Glutamatergic neuron (in vitro differentiated cells): ENCODE measurements around the gene CBX6. TPM values are rescaled to one million over a fixed set of nuclear protein-coding genes. Genes with fewer than 3 reads are reported as not detected.
"Not testable (repeated sequence)": the region's sequence is repeated elsewhere in the genome, so short reads cannot be mapped to it uniquely, and the experiment has no call there.

Experiments
- DNase-seq: peaks from one replicate; pipeline ENCODE4 v3.0.0; 2022
- H3K27ac Mint-ChIP-seq: one replicate; pipeline ENCODE4 v1.8.0; 2020; ENCODE audit warnings: mild to moderate bottlenecking, mixed read lengths, inconsistent platforms; ENCODE audit not compliant: unreplicated experiment
- H3K27me3 Mint-ChIP-seq: one replicate; pipeline ENCODE4 v1.8.0; 2020; ENCODE audit warnings: mild to moderate bottlenecking, moderate library complexity, mixed read lengths, inconsistent platforms; ENCODE audit not compliant: unreplicated experiment
- H3K36me3 Mint-ChIP-seq: one replicate; pipeline ENCODE4 v1.8.0; 2020; ENCODE audit warnings: mild to moderate bottlenecking, mixed read lengths, inconsistent platforms; ENCODE audit not compliant: unreplicated experiment
- H3K4me1 Mint-ChIP-seq: one replicate; pipeline ENCODE4 v1.8.0; 2020; ENCODE audit warnings: mild to moderate bottlenecking, low read depth, mixed read lengths, inconsistent platforms; ENCODE audit not compliant: unreplicated experiment
- H3K4me3 Mint-ChIP-seq: one replicate; pipeline ENCODE4 v1.8.0; 2020; ENCODE audit warnings: mild to moderate bottlenecking, mixed read lengths, inconsistent platforms; ENCODE audit not compliant: unreplicated experiment
- H3K9me3 Mint-ChIP-seq: one replicate; pipeline ENCODE4 v1.8.0; 2020; ENCODE audit warnings: mild to moderate bottlenecking, moderate library complexity, mixed read lengths, inconsistent platforms; ENCODE audit not compliant: unreplicated experiment
- total RNA-seq: library from RNA; stranded (reverse); fragmentation: NEBNext Ultra II Directional; extraction: Animal tissue kit (Norgen Biotek cat#: 25700); gene quantifications from one replicate; pipeline ENCODE4 v1.2.1, GENCODE V29; 2021; ENCODE audit not compliant: unreplicated experiment
- TF ChIP-seq, protein P1 (sequence below): fragments of 200-600 bp; sonication (generic); IDR thresholded peaks from one replicate; pipeline ENCODE4 v1.5.0; 2021; ENCODE audit not compliant: partially characterized antibody, unreplicated experiment

CBX6 gene
- total RNA-seq, 1 donor from 2014 or later: 27.6 TPM

DNA sequence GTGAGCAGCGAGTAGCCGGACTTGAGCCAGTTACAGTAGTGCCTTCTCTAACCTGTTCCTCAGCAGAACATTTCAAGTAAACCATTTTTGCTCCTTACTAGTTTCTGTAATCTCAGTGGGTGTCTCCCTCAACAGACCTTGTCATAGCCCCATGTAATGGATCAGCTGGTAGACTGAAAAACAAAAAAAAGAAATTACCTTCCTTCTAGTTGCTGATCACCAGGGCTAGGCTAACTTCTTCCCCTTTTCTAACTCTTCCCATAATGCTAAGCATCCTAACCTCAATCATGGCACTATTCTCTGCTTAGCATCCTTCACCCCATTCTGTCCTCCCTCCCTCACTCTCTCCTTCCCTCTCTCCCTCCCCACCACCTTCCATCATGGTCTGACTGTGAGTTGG lies 35.8 kb upstream of the CBX6 start:
- Mint-ChIP-seq H3K4me3 (no peak overlapping the region), H3K36me3 (no peaks in the 10 kb centered on the region), H3K9me3 (peaks cover 8% of the 10 kb centered on the region), H3K27me3 (no peaks in the 10 kb centered on the region), H3K27ac (no peak overlapping the region), H3K4me1 (no peaks in the 10 kb centered on the region)
- DNase-seq: no peak
- TF ChIP-seq, protein P1, sequence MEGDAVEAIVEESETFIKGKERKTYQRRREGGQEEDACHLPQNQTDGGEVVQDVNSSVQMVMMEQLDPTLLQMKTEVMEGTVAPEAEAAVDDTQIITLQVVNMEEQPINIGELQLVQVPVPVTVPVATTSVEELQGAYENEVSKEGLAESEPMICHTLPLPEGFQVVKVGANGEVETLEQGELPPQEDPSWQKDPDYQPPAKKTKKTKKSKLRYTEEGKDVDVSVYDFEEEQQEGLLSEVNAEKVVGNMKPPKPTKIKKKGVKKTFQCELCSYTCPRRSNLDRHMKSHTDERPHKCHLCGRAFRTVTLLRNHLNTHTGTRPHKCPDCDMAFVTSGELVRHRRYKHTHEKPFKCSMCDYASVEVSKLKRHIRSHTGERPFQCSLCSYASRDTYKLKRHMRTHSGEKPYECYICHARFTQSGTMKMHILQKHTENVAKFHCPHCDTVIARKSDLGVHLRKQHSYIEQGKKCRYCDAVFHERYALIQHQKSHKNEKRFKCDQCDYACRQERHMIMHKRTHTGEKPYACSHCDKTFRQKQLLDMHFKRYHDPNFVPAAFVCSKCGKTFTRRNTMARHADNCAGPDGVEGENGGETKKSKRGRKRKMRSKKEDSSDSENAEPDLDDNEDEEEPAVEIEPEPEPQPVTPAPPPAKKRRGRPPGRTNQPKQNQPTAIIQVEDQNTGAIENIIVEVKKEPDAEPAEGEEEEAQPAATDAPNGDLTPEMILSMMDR: no peak

DNA sequence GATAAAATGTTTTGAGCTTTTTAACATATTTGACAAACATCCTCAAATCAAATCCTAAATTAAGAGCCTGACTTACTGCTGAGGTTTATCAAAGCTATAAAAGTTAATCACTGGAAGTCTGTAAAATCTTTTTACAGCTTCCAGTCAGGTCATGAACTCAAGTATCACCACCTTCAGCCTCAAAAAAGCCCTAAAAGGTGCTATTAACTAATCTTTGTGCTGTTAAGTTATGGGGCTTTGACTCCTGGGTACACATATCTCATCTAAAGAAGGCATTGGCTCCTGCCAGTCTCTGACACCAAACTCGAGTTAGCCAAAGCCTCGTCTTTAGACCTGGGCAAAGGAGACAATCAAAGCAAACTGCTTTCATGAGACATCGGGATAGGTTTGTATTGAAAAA lies 34.0 kb upstream of the CBX6 start:
- TF ChIP-seq, protein P1: no peak
- DNase-seq: no peak
- Mint-ChIP-seq H3K36me3 (no peaks in the 10 kb centered on the region), H3K27ac (no peak overlapping the region), H3K27me3 (no peaks in the 10 kb centered on the region), H3K9me3 (peaks cover 5% of the 10 kb centered on the region), H3K4me3 (no peak overlapping the region), H3K4me1 (no peaks in the 10 kb centered on the region)

DNA sequence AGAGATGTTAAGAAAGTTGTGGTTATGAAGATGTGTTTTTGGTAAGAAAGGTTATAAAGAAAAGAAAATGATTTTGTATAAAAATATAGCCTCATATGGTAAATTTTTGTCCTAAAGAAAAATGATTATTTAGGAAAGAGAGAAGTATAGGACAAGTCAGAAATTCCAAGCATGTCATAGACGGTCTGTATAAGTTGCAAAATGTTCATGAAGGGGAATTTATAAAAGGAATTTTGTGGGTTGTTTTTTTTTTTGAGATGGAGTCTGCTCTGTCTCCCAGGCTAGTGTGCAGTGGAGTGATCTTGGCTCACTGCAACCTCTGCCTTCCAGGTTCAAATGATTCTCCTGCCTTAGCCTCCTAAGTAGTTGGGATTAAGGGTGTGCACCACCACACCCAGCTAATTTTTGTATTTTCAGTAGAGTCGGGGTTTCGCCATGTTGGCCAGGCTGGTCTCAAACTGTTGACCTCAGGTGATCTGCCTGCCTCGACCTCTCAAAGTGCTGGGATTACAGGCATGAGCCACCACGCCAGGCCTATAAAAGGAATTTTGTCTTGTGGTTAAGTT lies 32.1 kb upstream of the CBX6 start:
- H3K36me3 Mint-ChIP-seq, H3K9me3 Mint-ChIP-seq, H3K27ac Mint-ChIP-seq, DNase-seq, H3K4me3 Mint-ChIP-seq, H3K27me3 Mint-ChIP-seq, H3K4me1 Mint-ChIP-seq: not testable (repeated sequence)

DNA sequence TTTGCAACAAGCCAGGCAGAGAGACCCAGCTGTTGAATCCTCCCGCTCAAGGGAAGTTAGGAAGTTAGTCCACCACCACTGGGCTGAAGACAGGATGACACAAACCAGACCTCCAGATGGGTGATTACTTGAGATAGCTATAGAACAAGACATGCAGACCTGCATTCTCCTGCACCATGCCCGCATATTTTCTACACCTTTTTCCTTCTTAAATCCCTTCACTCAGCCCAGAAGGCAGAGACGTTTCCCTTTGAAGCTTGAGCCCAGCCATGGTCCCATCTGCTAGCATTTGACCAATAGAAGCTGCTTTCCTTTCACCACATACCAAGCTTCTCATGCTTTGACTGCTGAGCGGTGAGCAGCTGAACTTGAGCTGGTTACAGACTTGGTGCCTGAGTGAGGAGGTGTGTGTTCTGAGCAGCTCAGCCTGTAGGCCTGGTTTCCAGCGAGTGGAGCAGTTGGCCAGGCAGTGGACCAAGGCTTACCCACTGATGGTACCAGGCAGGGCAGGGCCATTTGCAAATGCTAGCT lies 29.2 kb upstream of the CBX6 start:
- no peak overlapping the region for H3K27ac Mint-ChIP-seq
- H3K36me3 Mint-ChIP-seq: no peaks in the 10 kb centered on the region
- TF ChIP-seq, protein P1: no peak
- no peak for DNase-seq
- H3K9me3 Mint-ChIP-seq: peaks cover 6% of the 10 kb centered on the region
- H3K4me3 Mint-ChIP-seq: no peak overlapping the region
- H3K27me3 Mint-ChIP-seq: no peaks in the 10 kb centered on the region
- no peaks in the 10 kb centered on the region for H3K4me1 Mint-ChIP-seq

DNA sequence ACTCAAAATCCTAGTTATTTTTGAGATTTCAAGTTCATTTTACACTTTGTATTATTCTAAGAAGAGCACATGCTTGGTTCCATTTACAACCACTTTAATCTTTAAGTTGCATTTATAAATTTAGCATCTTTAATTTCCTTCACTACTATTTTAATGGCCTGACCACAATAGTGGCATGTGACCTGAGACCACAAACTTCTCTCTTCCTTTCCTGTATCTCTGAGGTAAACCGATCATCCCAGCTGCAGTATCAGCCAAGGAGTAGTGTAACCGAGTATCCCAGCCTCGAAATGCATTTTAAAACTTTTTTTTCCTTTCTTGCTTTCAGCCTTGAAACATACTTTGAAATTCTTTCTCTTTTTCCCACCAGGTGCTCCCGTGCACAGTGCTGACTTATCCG lies 28.7 kb upstream of the CBX6 start:
- TF ChIP-seq, protein P1: no peak
- Mint-ChIP-seq H3K27me3 (no peaks in the 10 kb centered on the region), H3K4me3 (no peak overlapping the region), H3K27ac (no peak overlapping the region), H3K36me3 (no peaks in the 10 kb centered on the region), H3K9me3 (peaks cover 6% of the 10 kb centered on the region), H3K4me1 (no peaks in the 10 kb centered on the region)
- no peak for DNase-seq
